HPDE6-E6E7 (cell line): ENCODE measurements around the gene PHF2.
A peak's percentile ranks its signal among the peaks of the same experiment; 100 is the strongest.

ENCODE experiments used
- DNase-seq: peaks from one replicate; pipeline ENCODE4 v3.0.0; 2011; ENCODE audit warnings: missing footprints; ENCODE audit errors: extremely low spot score

Gene PHF2

DNA sequence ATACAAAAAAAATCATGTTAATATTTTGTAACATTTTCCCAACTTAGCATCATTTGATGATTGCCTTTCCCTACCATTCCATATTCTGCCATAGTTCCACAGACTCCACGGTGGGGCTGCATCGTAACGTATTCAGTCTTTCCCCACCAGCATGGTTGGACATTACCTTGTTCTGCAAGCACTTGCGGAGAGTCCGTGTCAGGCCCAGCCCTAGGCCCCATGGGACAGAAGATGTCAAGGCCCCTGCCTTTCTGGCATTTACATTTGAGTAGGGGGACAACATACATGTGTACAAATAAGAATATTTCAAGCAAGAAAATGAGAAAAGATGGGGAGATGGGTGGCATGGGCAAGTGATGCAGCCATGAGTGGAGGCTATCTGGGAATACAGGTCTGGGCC, 8.2 kb upstream of the PHF2 start:
- no peak for DNase-seq

DNA sequence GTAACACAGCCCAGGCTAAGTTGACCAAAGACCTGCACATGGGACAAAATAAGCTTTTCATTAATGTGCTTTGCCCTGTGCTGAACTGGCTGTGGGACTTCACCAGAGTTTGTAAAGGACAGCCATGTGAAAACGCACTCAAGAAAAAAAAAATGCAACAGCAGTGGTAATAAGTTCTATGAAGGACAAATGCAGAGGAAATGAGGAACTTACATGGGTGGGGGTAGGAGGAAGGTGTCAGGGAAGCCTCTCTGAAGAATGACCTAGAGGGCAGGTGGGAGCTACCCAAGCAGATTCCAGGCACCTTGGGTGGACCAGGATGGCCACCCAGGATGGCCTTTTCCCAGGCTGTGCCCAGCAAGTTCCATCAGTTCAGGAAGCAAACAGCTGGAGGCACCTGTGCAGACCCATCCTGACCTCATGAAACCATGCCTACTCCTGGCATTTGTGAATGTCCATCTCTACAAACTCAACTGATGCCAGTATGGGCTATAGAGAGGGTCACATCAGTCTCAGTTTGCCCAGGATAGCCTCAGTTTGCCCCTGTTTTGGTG, 6.7 kb upstream of the PHF2 start:
- no peak for DNase-seq

DNA sequence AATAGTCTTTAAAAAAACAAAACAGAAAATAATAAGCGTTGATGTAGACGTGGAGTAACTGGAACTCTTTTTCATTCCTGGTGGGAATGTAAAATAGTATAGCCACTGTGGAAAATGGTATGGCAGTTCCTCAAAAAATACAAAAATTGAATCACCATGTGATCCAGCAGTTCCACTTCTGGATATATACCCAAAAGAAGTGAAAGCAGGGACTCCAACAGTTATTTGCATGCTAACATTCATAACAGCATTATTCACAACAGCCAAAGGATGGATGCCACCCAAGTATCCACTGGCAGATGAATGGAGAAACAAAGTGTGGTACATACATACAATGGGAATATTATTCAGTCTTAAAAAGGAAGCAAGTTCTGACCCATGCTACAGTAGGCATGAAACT, 4.2 kb upstream of the PHF2 start:
- no peak for DNase-seq

DNA sequence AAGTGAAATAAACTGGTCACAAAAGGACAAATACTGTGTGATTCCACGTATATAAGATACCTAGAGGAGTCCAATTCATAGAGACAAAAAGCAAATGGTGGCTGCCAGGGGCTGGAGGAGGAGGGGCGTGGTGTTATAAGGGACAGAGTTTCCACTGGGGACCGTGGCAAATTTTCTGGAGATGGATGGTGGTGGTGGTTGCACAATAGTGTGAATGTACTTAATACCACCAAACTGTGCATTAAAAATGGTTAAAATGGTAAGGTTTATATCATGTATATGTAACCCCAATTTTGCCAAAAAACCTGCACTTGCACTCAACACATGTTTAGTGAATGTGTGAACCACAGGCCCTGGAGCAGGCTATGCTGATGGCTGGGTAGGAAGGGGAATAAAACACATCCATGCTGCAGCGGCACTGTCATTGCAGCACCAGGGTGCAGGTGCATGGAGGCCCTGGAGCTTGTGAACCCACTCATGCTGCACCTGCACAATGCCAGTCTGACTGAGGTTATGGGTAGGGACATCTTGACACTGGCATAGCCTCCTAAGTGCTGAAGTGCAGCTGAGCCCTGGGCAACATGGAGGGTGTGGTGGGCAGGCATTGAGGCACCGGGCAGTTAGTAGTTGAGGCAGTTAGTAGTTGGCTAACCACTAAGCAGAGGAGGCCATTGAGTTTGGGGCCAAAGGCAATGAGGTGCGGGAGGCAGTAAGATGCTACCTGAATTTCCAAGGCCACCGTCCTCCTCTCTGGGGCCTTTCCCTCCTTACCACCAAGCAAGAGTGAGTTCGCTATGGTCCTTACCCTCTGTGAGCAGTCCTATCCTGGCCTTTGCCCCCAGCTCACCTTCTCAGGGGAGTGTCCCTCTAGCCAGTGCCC, 3.5 kb upstream of the PHF2 start:
- no peak for DNase-seq

DNA sequence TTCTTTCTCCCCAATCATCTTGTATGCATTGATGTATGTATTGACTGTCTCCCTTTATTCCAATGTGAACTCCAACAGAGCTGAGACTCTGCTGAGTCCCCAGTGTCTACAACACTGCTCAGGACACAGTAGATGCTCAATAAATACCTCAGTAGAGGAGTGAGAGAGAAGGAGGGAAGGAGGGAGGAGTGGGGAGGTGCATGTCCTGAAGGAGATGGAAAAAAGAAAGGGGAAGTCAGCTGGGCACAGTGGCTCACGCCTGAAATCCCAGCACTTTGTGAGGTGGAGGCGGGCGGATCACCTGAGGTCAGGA, 2.9 kb upstream of the PHF2 start:
- no peak for DNase-seq

DNA sequence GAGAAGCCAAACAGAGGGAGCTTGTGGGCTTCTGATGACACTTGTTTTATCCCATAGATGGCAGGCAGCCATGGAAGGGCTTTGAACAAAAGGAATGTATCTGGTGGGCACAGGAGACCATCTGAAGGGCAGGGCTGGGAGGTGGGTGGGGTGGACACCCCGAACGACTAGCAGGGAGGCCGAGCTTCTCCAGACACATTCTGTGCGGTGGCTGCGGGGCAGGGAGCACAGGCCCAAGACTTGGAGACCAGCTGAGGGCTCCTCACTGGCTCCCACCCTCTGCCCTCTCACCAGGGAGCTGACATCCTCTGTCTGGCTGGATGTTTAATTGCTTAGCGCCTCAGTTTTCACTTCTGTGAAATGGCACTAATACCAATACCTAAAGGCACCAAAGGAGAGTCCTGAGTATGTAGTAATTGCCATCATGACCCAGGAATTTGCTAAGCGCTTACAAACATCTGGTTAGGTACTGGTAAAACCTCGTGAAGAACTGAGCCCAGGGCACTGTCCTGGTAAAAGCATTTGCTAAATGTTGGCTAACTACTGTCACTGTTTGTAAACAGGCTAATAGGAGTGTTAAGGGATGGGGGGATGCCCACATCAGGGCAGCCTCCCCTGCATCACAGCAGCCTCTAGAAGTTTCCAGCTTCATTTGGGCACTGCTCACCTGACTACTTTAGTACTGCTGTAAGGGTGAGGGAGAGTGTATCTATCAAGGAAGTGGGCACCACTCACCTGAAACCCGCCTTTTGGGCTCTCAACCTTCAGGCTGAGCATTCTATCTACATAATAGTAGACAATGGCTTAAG, 2.1 kb upstream of the PHF2 start:
- no peak for DNase-seq

DNA sequence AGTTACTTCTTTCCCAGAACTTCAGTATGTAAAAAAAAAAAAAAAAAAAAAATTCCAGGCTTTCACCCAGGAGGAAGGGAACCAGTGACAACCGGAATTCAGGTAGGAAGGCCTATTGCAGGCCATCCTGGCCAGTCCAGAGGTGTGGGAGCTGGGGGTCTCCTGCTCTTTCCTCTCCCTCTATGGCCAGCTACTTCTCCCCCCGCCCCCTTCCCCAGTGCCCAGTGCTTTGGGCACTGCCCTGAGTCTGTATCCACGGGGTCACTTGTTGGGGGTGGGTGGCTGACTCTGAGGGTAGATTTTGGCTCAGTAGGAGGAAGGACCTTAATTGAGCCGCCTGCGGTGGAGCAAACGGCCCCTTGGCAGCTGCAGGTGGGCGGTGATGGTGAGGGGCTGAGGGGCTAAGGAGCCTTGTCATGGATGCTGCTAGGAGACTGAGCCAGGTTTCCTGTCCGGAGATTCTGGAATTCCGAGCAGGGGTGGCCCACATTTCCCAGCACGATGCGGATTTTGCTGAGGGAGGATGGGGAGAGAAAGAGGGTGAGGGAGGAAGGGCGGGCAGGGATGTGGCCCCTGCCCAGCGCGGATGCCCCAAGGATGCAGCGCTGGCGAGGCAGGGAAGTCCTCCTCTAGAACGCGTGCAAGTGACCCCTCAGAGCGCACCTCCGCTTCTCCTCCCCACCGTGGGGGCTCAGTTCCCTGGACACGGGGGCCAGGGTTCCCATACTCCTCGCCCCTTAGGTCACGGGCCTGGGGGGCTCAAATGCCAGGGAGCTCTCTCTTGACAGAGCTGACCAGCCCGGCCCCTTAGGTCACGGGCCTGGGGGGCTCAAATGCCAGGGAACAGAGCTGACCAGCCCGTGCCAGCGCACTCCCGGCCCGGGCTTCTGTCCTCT, 1.2 kb upstream of the PHF2 start:
- no peak for DNase-seq

DNA sequence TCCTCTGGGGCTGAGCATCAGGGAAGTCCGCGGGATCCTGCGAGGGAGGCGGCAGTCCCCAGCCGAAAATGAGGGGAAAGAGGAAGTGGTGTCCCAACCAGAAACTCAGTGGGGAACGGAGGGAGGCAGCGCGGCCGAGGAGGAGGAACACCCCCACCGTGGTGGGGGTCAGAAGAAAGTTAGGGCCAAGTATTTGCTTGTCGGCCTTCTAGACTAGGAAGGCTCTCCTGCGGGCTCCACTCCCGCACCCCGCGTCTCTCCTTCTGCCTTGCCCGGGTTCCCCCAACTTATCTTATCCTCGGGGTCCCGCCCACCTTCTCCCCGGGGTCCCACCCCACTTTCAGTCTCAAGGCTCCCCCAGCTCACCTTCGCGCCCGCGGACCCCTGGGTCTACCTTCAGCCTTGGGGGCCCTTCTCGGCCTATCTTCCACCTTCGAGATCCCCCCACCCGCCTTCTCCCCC, 557 bp upstream of the PHF2 start:
- peak; percentile 36 for DNase-seq

DNA sequence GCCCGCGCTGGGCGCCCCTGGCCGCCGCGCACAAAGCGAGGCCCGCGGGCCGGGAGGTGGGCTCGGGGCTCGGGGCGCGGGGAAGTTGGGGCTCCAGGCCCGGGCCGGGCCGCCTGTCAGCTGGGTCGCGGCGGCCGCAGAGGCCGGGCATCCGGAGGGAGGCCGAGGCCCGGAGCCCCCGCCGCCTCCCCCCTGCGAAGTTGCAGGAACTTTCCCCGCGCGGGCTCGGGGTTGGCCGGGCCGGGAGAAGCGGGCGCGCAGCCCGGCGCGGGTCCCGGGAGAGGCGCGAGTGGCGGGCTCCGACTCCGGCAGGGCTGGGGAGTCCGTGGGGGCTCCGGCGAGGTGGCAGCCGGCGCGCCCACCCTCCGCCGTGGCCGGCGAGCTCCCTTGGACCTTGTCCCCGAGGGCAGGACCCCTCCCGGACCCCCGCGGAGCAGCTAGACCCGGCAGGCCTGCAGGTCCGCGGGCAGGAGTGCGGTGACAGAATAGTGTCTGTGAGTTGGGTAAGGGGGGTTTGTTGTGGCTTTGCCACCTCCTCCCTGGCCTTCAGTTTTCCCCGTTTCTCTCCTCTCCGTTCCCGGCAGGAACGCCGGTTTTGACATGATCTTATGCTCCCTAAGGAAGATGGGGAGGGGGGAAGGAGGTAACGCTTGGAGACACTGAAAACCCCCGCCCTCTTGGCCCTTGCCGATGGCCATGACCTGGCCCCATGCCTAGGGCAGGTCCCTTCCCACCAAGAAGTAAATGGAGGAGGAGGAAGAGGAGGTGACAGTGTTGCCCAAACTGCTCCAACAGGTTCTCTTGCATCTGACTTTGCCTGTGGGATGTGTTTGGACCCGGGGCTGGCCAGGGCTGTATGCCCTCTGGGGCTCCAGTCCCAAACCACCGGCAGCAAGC, 942 bp downstream of the PHF2 start:
- DNase-seq = peak; percentile 32

DNA sequence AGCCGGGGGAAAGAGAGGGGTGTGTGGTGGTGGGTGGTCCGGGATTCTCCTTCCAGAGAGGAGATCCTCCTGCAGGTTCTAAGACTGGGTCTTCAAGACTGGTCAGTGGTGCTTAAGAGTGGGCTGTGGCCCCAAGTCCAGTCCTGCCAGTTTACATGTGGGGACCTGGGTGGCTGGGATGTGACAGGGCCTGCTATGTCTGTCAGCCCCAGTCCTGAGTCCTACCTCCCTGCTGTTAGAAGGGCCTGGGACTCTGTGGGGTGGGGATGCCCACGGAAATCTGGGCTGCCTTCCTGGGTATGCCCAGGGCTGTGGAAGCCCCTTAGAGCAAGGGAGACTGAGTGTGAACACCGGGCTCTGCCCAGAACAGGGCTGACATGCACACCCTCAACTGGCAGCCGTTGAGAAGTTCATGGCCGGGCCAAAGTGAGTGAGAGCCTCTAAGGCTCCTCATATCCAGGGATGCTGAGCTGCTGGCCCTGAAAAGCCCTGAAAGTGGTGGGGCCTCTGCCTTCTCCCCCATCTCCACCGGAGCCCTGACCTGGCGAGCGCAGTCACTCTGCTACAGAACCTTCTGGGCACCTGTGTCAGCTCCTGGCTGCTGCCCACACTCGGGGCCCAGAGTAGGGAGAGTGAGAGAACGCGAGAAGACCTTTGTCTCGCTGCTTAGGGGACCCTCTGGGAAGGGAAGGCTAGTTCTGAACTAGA, 1.7 kb downstream of the PHF2 start:
- DNase-seq = no peak

DNA sequence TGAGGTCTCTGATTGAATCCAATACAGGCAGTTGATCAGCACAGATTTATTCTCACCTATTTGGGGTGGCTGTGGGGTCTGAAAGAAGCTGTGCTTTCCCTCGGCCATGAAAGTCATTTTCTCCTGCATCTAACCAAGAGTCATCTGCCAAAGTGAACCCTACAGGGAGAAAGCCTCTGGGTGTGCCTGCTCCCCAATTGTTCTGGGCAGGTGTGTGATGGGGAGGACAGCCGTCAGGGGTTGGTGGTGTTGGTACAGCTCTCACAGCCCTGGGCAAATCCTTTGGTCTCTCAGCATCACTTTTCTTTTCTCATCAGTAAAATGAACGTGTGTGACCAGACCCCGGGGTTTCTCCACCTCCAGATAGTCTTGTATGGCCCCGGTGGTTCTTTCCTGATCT, 2.5 kb downstream of the PHF2 start:
- no peak for DNase-seq

DNA sequence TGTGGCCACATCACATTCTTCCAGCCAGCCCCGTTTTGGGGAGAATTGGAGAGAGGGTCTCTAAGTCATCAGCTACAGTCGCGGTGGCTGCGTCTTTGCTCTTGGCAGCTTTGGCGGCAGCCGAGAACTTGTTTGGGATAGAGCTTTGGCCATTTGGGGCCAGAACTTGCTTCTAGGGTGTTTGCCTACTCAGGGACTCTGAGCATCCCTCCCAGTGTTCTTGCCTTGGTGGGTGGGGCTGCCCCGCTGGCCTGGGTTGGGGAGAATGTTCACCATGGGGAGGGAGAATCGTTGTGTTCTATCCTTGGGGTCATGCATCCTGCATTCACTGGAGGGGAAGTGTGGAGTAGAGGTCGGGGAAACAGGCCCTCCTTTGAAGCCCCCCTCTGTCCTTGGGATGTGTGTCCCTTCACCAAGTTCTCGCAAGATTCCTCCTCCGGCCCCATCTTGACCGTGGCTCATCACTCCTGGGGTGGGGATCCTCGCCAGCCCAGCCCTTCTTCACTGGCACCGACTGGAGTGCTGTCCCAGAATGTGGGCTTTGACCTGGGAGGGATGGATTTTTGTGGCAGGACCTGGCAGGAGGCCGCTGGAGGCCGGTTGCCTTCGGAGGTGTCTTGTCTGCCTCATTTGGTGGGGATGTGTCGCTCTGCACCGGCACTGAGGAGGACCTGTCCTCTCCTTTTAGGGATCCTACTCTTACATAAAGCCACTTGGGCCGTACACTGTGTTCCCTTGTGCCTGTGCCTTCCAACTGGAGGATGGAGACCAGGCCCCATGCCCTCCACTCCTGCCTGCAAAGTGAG, 3.5 kb downstream of the PHF2 start:
- DNase-seq = no peak

DNA sequence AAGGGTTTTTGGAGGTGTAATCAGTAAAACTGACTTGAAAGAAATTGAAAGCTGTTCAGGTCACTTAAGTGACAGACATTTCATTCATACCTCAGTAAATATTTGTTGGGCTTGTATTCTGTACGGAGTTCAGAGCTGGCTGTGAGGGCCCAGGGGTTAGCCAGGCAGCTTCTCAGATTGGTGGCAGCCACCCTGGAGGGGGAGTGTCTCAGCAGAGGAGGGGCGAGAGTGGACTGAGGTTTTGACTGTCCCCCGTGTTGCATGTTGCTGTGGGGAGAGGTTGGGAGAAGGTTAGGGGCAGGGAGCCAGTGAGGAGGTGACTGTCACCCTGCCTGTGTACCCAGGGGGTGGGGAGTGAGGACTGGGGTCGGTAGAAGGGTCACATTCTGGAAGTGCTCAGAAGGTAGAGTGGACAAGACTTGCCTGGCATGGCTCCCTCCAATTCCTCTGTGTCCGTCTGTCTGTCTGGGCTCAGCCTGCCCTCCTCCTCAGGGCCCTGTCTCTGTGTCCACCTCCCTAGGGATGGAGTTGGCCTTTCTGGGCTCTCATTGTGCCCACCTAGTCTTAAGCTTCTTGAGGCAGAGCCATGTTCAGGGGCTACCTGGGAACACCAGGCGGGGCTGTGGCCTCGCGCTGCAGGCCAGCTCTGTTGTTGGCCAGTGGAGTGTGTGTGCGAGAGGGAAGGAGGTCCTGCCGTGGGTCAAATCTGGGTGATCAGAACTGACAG, 4.4 kb downstream of the PHF2 start:
- DNase-seq = no peak

DNA sequence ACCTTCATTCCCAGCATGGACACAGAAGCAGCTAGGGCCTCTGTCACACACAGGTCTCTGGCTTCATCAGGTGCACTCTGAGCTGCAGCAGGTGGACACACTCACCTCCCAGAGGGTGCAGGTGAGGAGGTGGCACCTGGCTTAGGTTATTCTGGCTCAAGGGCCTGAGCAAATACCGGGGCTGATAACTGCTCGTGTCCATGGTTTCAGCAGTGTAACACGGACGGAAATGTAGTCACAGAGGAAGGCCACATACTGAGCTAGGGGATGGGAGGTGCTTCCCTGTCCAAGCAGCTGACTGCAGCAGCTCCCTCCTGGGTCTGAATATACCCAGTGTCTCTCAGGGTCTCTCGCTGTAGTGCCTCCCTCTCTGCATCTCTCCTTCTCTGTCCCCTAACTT, 5.7 kb downstream of the PHF2 start:
- DNase-seq = no peak

DNA sequence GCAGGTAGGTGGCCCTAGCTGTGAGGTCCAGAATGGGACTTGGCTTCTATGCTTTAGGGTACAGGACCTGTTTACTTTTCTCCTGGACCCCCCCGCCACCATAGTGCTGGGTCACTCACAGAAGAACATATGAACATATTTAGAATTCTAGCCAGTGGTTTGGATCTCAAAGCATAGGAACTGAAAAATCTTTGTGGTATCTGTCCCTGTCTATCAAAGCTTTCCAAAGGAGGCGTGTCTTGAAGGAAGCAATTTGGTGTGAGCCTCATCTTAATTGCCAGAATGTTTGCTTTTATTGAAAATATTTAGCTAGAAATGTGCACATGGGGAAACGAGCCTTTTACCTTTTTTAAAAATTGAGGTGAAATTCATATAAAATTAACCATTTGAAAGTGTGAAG, 6.2 kb downstream of the PHF2 start:
- DNase-seq = no peak

DNA sequence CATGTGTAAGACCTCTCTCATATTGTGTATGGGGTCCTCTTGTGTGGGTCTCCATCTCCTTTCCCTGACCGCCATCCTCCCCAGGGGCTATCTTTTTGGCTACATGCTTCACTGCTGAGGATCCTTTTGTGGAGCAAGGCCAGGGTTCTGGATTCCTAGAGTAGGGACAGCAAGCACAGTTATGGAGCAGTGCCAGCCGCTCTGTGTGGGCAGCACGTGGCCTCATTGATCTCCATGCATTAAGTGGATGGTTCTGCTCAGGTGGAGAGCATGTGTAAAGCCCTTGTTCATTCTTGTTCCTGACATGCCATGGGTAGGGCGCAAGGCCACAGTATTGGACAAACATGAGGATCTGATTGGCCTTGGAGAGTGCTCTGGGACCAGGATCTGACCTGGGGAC, 8.9 kb downstream of the PHF2 start:
- DNase-seq = no peak

DNA sequence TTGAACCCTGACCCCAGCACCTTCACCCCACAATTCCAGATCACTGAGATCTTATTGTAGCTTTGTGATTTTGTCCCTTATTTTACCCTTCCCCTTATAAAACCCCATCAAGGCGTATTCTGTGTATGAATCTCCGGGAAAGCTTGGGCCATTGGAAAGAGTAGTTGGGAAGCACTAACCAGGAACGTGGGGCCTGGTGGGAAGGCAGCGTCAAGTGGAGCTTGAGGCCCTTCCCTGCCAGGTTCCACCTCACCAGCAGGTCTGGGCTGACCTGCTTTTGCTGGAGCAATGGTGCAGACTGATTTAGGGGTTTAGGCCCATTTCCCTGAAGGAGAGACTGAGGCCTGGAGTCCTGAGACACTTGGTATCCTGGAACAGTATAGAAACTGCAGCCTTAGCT, 9.3 kb downstream of the PHF2 start:
- no peak for DNase-seq

DNA sequence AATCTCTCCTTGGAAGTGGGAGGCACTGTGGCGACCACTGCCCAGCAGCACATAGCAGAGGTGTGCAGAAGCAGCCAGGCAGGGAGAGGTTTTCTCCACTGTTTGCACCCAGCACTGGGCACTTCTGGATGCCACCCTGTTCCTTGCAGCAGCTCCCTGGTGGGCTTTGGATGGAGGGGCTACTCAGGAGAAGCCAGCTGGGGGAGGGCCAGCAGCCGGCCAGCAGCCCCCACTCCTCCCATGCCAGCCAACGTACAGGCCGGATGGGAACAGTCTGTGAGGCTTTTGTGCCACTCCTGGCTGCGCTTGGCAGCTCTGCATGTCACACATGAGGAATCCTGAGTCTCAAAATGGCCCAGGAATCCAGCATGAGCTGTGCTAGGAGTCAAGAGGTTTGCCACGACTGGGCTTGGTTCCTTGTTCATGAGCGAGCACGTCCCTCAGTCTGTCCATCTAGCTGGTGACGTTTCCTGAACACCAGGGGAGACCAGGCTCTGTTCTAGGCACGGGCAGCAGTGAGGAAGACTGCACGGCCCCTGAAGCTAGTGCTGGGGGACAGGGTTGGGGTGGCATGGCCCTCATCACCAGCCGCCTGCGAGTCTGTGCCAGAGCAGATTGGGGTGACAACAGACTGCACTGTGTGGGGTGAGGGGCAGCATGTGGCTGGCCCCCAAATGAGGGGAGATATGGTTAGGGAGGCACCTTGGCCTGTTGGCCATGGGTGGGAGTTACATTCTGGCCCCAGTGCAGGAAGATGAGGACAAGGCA, 10.1 kb downstream of the PHF2 start:
- DNase-seq = no peak
